Tibial artery (tissue), 4 donors: ENCODE data around the gene NUP62.
"Not testable (repeated sequence)": the region's sequence is repeated elsewhere in the genome, so short reads cannot be mapped to it uniquely, and the experiment has no call there.

Experiments
- DNase-seq, 2 donors: peaks; one replicate each; pipeline ENCODE4 v3.0.0-alpha.2; 2019
- H3K27ac ChIP-seq, 2 donors: fragments of 200-600 bp; sonication (generic) in 1 of 2; 1 replicate in 1 of 2; 2 replicates in 1 of 2; pipeline ENCODE4 v1.5.1; 2018 to 2019; ENCODE audit warnings: mild to moderate bottlenecking in 1 of 2
- H3K27me3 ChIP-seq, 2 donors: fragments of 200-600 bp; sonication (generic) in 1 of 2; one replicate each; pipeline versions ENCODE4 v1.5.1 to v1.6.0; 2016 to 2019
- H3K36me3 ChIP-seq, 3 donors: fragments of 200-600 bp; sonication (generic) in 2 of 3; one replicate each; pipeline ENCODE4 v1.5.1; 2016 to 2019; ENCODE audit warnings: mild to moderate bottlenecking in 2 of 3
- H3K4me1 ChIP-seq, 4 donors: fragments of 200-600 bp; sonication (generic) in 2 of 4; 1 replicate in 3 of 4; 2 replicates in 1 of 4; pipeline ENCODE4 v1.5.1; 2016 to 2019
- H3K4me3 ChIP-seq, 2 donors: fragments of 200-600 bp; sonication (generic) in 1 of 2; 1 replicate in 1 of 2; 2 replicates in 1 of 2; pipeline ENCODE4 v1.5.1; 2018 to 2019; ENCODE audit warnings: mild to moderate bottlenecking in 2 of 2
- H3K9me3 ChIP-seq, 3 donors: fragments of 200-600 bp; sonication (generic) in 1 of 3; one replicate each; pipeline ENCODE4 v1.5.1; 2016 to 2019
- CTCF ChIP-seq, 2 experiments: fragments of 200-600 bp in 1 of 2; fragments of 450-650 bp in 1 of 2; IDR thresholded peaks; one replicate each; pipeline ENCODE4 v1.5.1; 2017 to 2019; ENCODE audit warnings: antibody characterized with exemption in 2 of 2, mild to moderate bottlenecking in 1 of 2, moderate library complexity in 1 of 2
- intact Hi-C: fragments of 100-400 bp; cut with DNase I; formaldehyde crosslinking; loops from one replicate; pipeline ENCODE4 v1.15.0; 2023; ENCODE audit warnings: low total_unique reads

The NUP62 gene

GRCh38 chr19:49975051-49975450 lies 45.7 kb upstream of the NUP62 start:
- H3K4me1 ChIP-seq, result no peaks in the 10 kb centered on the region
- TF ChIP-seq CTCF (IDR thresholded peaks at IDR 0.05), result no peak
- H3K9me3 ChIP-seq, result no peaks in the 10 kb centered on the region
- H3K27me3 ChIP-seq, result peaks cover 0 to 6% of the 10 kb centered on the region in 2 donors
- H3K4me3 ChIP-seq, result no peak overlapping the region
- DNase-seq, result no peak
- H3K36me3 ChIP-seq, result peaks cover 21 to 60% (median 42%) of the 10 kb centered on the region in 3 donors
- intact Hi-C loops, result no loop called here
- H3K27ac ChIP-seq, result no peak overlapping the region

GRCh38 chr19:49973987-49974386 lies 44.7 kb upstream of the NUP62 start:
- no peak overlapping the region for H3K27ac ChIP-seq
- H3K4me1 ChIP-seq, result no peaks in the 10 kb centered on the region
- H3K4me3 ChIP-seq, result no peak overlapping the region
- no peak for TF ChIP-seq CTCF (IDR thresholded peaks at IDR 0.05)
- H3K9me3 ChIP-seq, result no peaks in the 10 kb centered on the region
- DNase-seq, result peak in 1 of 2 donors; percentile 53
- intact Hi-C loops, result no loop called here
- peaks cover 0 to 10% of the 10 kb centered on the region in 2 donors for H3K27me3 ChIP-seq
- H3K36me3 ChIP-seq, result peaks cover 21 to 49% (median 34%) of the 10 kb centered on the region in 3 donors

GRCh38 chr19:49972841-49973240 lies 43.5 kb upstream of the NUP62 start:
- no peak for DNase-seq
- H3K27me3 ChIP-seq, result peaks cover 0 to 21% of the 10 kb centered on the region in 2 donors
- H3K36me3 ChIP-seq, result peaks cover 20 to 38% (median 23%) of the 10 kb centered on the region in 3 donors
- H3K27ac ChIP-seq, result no peak overlapping the region
- no peak for TF ChIP-seq CTCF (IDR thresholded peaks at IDR 0.05)
- H3K4me1 ChIP-seq, result no peaks in the 10 kb centered on the region
- intact Hi-C loops, result no loop called here
- no peak overlapping the region for H3K4me3 ChIP-seq
- H3K9me3 ChIP-seq, result no peaks in the 10 kb centered on the region

GRCh38 chr19:49971991-49972411 lies 42.7 kb upstream of the NUP62 start:
- Histone ChIP-seq H3K9me3 (no peaks in the 10 kb centered on the region), H3K36me3 (peaks cover 12 to 29% (median 15%) of the 10 kb centered on the region in 3 donors), H3K27me3 (peaks cover 0 to 22% of the 10 kb centered on the region in 2 donors), H3K4me3 (no peak overlapping the region), H3K27ac (no peak overlapping the region), H3K4me1 (no peaks in the 10 kb centered on the region)
- no peak for DNase-seq
- no peak for TF ChIP-seq CTCF (IDR thresholded peaks at IDR 0.05)
- intact Hi-C loops, result no loop called here

- intact Hi-C loops, result loop anchor here (5.0 kb wide), 1 partner anchor 303 kb away; no protein-coding TSS in a partner anchor
- not testable (repeated sequence) for H3K4me3 ChIP-seq, H3K9me3 ChIP-seq, H3K36me3 ChIP-seq, DNase-seq, H3K27ac ChIP-seq, H3K4me1 ChIP-seq
- peaks cover 0 to 22% of the 10 kb centered on the region in 2 donors for H3K27me3 ChIP-seq
These were observed 40.1 kb upstream of the NUP62 start for GRCh38 chr19:49969355-49969754.

- no peaks in the 10 kb centered on the region for H3K36me3 ChIP-seq
- no peak for TF ChIP-seq CTCF (IDR thresholded peaks at IDR 0.05)
- H3K27me3 ChIP-seq, result peaks cover 0 to 22% of the 10 kb centered on the region in 2 donors
These were observed 39.1 kb upstream of the NUP62 start for GRCh38 chr19:49968279-49968922.

GRCh38 chr19:49960980-49961379 lies 31.7 kb upstream of the NUP62 start, which contains the start of gene SIGLEC11:
Gene SIGLEC11, minus strand, starts transcription at chr19:49961172. Its CDS starts 91 bp downstream, at chr19:49961081.
- H3K4me3 ChIP-seq, H3K9me3 ChIP-seq, H3K36me3 ChIP-seq, DNase-seq, intact Hi-C loops, H3K4me1 ChIP-seq, H3K27ac ChIP-seq: not testable (repeated sequence)
- H3K27me3 ChIP-seq, result peaks cover 0 to 12% of the 10 kb centered on the region in 2 donors

More at GRCh38 chr19:49968279-49968922, 39.1 kb upstream of the NUP62 start:
- H3K9me3 ChIP-seq, result no peaks in the 10 kb centered on the region
- intact Hi-C loops, result loop anchor here (5.0 kb wide), 1 partner anchor 304 kb away; no protein-coding TSS in a partner anchor
- no peak for DNase-seq
- no peaks in the 10 kb centered on the region for H3K4me1 ChIP-seq
- no peak overlapping the region for H3K27ac ChIP-seq
- H3K4me3 ChIP-seq, result no peak overlapping the region

- H3K9me3 ChIP-seq, DNase-seq, H3K36me3 ChIP-seq, H3K4me1 ChIP-seq, H3K4me3 ChIP-seq, H3K27ac ChIP-seq, intact Hi-C loops: not testable (repeated sequence)
- peaks cover 0 to 17% of the 10 kb centered on the region in 2 donors for H3K27me3 ChIP-seq
These were observed 30.6 kb upstream of the NUP62 start for GRCh38 chr19:49959892-49960291.

GRCh38 chr19:49958596-49958995 lies 29.3 kb upstream of the NUP62 start:
- H3K36me3 ChIP-seq, H3K4me3 ChIP-seq, H3K9me3 ChIP-seq, H3K27ac ChIP-seq, DNase-seq, H3K4me1 ChIP-seq, intact Hi-C loops: not testable (repeated sequence)
- peaks cover 0 to 17% of the 10 kb centered on the region in 2 donors for H3K27me3 ChIP-seq
